PC-3 (cell line): ENCODE results near the gene ASF1A. TPM values are rescaled to one million over a fixed set of nuclear protein-coding genes. Genes with fewer than 3 reads are reported as not detected.

Experiments used
- ATAC-seq: fragments of 200-7000 bp; cut with Tn5 transposase; 2 replicates; pipeline ENCODE4 v1.9.1; 2020; ENCODE audit warnings: mild to moderate bottlenecking, moderate library complexity
- BruUV-seq: library from RNA; stranded (reverse); fragments of 400-500 nt; replicated peaks from 2 replicates; lab custom pipeline; 2021; lab: Mats Ljungman, UMichigan
- CTCF ChIA-PET: fragments of 300-600 bp; sonication (Branson Sonifier 250); formaldehyde crosslinking; loops from one replicate; lab custom pipeline; 2022; ENCODE audit warnings: antibody characterized with exemption; lab: Charles Lee
- POLR2A ChIA-PET: fragments of 300-600 bp; sonication (Branson Sonifier 250); formaldehyde crosslinking; loops from one replicate; lab custom pipeline; 2022; ENCODE audit warnings: antibody characterized with exemption; ENCODE audit not compliant: unreplicated experiment; lab: Charles Lee
- DNase-seq: peaks from one replicate; pipeline ENCODE4 v3.0.0-alpha.2; 2015
- H2AFZ ChIP-seq: fragments of 300-600 bp; sonication (generic); 2 replicates; pipeline ENCODE4 v1.6.0; 2016; ENCODE audit warnings: antibody characterized with exemption, low read length
- H3F3A ChIP-seq: fragments of 300-600 bp; sonication (generic); one replicate; pipeline ENCODE4 v1.6.0; 2017; ENCODE audit warnings: antibody characterized with exemption, low read length, control low read depth, mild to moderate bottlenecking; ENCODE audit not compliant: unreplicated experiment
- H3K27ac ChIP-seq: fragments of 300-600 bp; sonication (generic); 2 replicates; pipeline ENCODE4 v1.5.1; 2016; ENCODE audit warnings: mild to moderate bottlenecking, low read length
- H3K27me3 ChIP-seq: fragments of 300-600 bp; sonication (generic); 2 replicates; pipeline ENCODE4 v1.6.1; 2016; ENCODE audit warnings: low read length, mixed read lengths
- H3K36me3 ChIP-seq: fragments of 300-600 bp; sonication (generic); 2 replicates; pipeline ENCODE4 v1.6.1; 2016; ENCODE audit warnings: low read depth, mixed run types, low read length, mixed read lengths
- H3K4me1 ChIP-seq: fragments of 300-600 bp; sonication (generic); 2 replicates; pipeline ENCODE4 v1.5.1; 2016; ENCODE audit warnings: low read length; ENCODE audit not compliant: insufficient read depth
- H3K4me2 ChIP-seq: fragments of 300-600 bp; sonication (generic); 2 replicates; pipeline ENCODE4 v1.6.0; 2016; ENCODE audit warnings: low read length
- H3K4me3 ChIP-seq: fragments of 300-600 bp; sonication (generic); 2 replicates; pipeline ENCODE4 v1.5.1; 2016; ENCODE audit warnings: mild to moderate bottlenecking, low read length, mixed read lengths
- H3K79me2 ChIP-seq: fragments of 300-600 bp; sonication (generic); 2 replicates; pipeline ENCODE4 v1.6.1; 2017; ENCODE audit warnings: low read length, mixed read lengths
- H3K9ac ChIP-seq: fragments of 300-600 bp; sonication (generic); 2 replicates; pipeline ENCODE4 v1.6.0; 2016; ENCODE audit warnings: mild to moderate bottlenecking, low read length
- H3K9me2 ChIP-seq: fragments of 300-600 bp; sonication (generic); replicated peaks from 2 replicates; pipeline ENCODE4 v1.6.1; 2016; ENCODE audit warnings: mixed run types, low read length, mixed read lengths
- H3K9me3 ChIP-seq: fragments of 300-600 bp; sonication (generic); 2 replicates; pipeline ENCODE4 v1.6.1; 2016; ENCODE audit warnings: low read length, mixed read lengths
- H4K20me1 ChIP-seq: fragments of 300-600 bp; sonication (generic); 2 replicates; pipeline ENCODE4 v1.6.1; 2016; ENCODE audit warnings: low read length, mixed read lengths
- EZH2 ChIP-seq: fragments of 300-600 bp; sonication (generic); IDR thresholded peaks from one replicate; pipeline ENCODE4 v1.6.1; 2017; ENCODE audit warnings: antibody characterized with exemption, mild to moderate bottlenecking, low read length; ENCODE audit not compliant: unreplicated experiment
- EZH2phosphoT487 ChIP-seq: fragments of 300-600 bp; sonication (generic); IDR thresholded peaks from 2 replicates; pipeline ENCODE4 v1.6.1; 2018; ENCODE audit warnings: mild to moderate bottlenecking, antibody characterized with exemption, low read length, borderline replicate concordance
- intact Hi-C: fragments of 100-400 bp; cut with micrococcal nuclease; formaldehyde crosslinking; loops from 2 replicates; pipeline ENCODE4 v1.9.0; 2023
- total RNA-seq: library from RNA; depleted of rRNA; stranded (reverse); fragments of >200 nt; gene quantifications from 2 replicates; pipeline ENCODE4 v1.2.3, GENCODE V29; 2014
- TF ChIP-seq, protein P1 (sequence below): fragments of 300-600 bp; sonication (generic); conservative IDR thresholded peaks from 2 replicates; pipeline ENCODE4 v1.5.1; 2017; ENCODE audit warnings: antibody characterized with exemption, low read depth, mild to moderate bottlenecking, low read length

ASF1A gene
- total RNA-seq, 1 experiment from 2014 or later, result 25.0 TPM

- peak; percentile 57 for DNase-seq
- H3K36me3 ChIP-seq, result peaks cover 4% of the 10 kb centered on the region; the same call in 1 of the 2 replicates
- ChIA-PET POLR2A (interaction anchor here (0.7 kb wide), 1 partner anchor 80 kb away, joined by 3 read pairs; no protein-coding TSS in a partner anchor), CTCF (interaction anchor here (0.6 kb wide), 1 partner anchor 210 kb away, joined by 3 read pairs; no protein-coding TSS in a partner anchor)
- H3K79me2 ChIP-seq, result peaks cover 69% of the 10 kb centered on the region
- H3F3A ChIP-seq, result no peaks in the 10 kb centered on the region
- TSS peak; percentile 57 for BruUV-seq
- no peaks in the 10 kb centered on the region for H3K27me3 ChIP-seq
- peak overlapping the region; percentile 91 for H3K4me2 ChIP-seq
- peaks cover 29% of the 10 kb centered on the region for H3K4me1 ChIP-seq
- peak overlapping the region; percentile 77 for H3K27ac ChIP-seq
- no peaks in the 10 kb centered on the region for H3K9me3 ChIP-seq
- ATAC-seq, result peak; percentile 16
- intact Hi-C loops, result loop anchor here (2.0 to 10.0 kb wide), 3 partner anchors 16 to 328 kb away; no protein-coding TSS in a partner anchor
- TF ChIP-seq, protein P1, sequence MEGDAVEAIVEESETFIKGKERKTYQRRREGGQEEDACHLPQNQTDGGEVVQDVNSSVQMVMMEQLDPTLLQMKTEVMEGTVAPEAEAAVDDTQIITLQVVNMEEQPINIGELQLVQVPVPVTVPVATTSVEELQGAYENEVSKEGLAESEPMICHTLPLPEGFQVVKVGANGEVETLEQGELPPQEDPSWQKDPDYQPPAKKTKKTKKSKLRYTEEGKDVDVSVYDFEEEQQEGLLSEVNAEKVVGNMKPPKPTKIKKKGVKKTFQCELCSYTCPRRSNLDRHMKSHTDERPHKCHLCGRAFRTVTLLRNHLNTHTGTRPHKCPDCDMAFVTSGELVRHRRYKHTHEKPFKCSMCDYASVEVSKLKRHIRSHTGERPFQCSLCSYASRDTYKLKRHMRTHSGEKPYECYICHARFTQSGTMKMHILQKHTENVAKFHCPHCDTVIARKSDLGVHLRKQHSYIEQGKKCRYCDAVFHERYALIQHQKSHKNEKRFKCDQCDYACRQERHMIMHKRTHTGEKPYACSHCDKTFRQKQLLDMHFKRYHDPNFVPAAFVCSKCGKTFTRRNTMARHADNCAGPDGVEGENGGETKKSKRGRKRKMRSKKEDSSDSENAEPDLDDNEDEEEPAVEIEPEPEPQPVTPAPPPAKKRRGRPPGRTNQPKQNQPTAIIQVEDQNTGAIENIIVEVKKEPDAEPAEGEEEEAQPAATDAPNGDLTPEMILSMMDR, result no peak
- TF ChIP-seq EZH2phosphoT487 (no peak), EZH2 (no peak)
- H2AFZ ChIP-seq, result peak overlapping the region; percentile 76
- H4K20me1 ChIP-seq, result no peaks in the 10 kb centered on the region
- H3K9ac ChIP-seq, result peak overlapping the region; percentile 80
- no peaks in the 10 kb centered on the region for H3K9me2 ChIP-seq
- peak overlapping the region; percentile 99 for H3K4me3 ChIP-seq
Measured at GRCh38 chr6:118893064-118893806, 717 bp upstream of the ASF1A start.

DNA sequence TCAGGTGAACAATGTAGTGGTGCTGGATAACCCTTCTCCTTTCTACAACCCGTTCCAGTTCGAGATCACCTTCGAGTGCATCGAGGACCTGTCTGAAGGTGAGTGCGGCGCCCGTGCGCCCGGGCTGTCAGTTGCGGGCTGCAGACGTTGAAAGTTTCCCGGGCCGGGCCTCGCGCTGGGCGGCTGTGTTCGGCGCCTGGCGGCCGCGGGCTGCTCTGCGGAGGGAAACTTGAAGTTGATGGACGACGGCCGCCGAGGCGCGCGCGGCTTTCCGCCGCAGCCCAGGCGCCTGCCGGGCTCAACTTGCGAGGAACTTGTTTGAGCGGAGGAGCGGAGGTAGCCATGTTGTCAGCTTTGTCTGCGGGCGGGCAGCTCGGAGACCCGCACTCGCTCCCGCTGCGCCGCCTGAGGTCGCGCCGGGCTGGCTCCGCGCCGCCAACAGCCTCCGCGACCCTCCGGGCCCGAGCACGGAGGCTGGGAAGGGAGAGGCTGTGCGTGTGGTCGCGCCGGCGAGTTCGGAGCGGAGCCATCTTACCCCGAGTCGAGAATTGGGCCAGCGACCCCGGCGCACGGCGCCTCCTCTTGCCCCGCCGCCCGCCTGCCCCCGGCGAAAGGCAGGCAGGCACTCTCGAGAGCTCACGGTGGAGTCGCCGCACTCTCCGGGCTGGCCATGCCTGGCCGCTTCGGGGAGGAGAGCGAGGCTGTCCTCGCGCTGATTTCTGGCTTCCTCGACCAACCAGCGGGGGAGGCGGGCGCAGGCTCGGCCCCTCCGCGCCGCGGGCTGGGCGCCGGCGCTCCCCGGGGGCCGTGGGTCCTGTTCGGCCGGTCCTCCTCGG lies 691 bp downstream of the ASF1A start:
- DNase-seq (peak; percentile 40), ATAC-seq (peak; percentile 12)
- Histone ChIP-seq H3K36me3 (peaks cover 7% of the 10 kb centered on the region; the same call in 1 of the 2 replicates), H3K9me3 (no peaks in the 10 kb centered on the region), H3K4me2 (peak overlapping the region; percentile 90), H3K27ac (peak overlapping the region; percentile 86), H3K4me1 (peaks cover 29% of the 10 kb centered on the region), H4K20me1 (no peaks in the 10 kb centered on the region), H3K79me2 (peaks cover 76% of the 10 kb centered on the region), H3F3A (no peaks in the 10 kb centered on the region), H3K9me2 (no peaks in the 10 kb centered on the region), H3K27me3 (no peaks in the 10 kb centered on the region), H3K4me3 (peak overlapping the region; percentile 99), H2AFZ (peak overlapping the region; percentile 75), H3K9ac (peak overlapping the region; percentile 93)
- intact Hi-C loops, result loop anchor here (10.0 kb wide), 1 partner anchor 330 kb away; no protein-coding TSS in a partner anchor
- TF ChIP-seq EZH2phosphoT487 (no peak), EZH2 (no peak)
- TF ChIP-seq, protein P1, result no peak
- ChIA-PET POLR2A (no interaction called here), CTCF (no interaction called here)
- TSS peak; percentile 69 for BruUV-seq
